ENCODE measurements around the gene GRK6.

GRK6 gene

GRCh38 chr5:177403792-177404640 lies 22.5 kb upstream of the GRK6 start (continued):
- TF ChIP-seq ZNF518A (tag by site-specific recombination; conservative IDR thresholded peaks at IDR 0.05; ENCODE audit: low read depth) (no peak; the same call in 1 of the 2 replicates), ZEB2 (tag by site-specific recombination; IDR thresholded peaks at IDR 0.05) (peak; percentile 82), ZSCAN30 (tag by site-specific recombination; IDR thresholded peaks at IDR 0.05) (peak; percentile 86), PRDM6 (tag by site-specific recombination; IDR thresholded peaks at IDR 0.05) (0 out of 2 replicates have a peak, but pooled peaks have one; percentile 26), ZNF514 (tag by site-specific recombination; IDR thresholded peaks at IDR 0.05) (no peak), ZBTB26 (tag by site-specific recombination; optimal IDR thresholded peaks at IDR 0.05) (peak; percentile 84), ZNF423 (tag by site-specific recombination; IDR thresholded peaks at IDR 0.05) (peak; percentile 95), YY1 (tag by site-specific recombination; IDR thresholded peaks at IDR 0.05) (peak; percentile 64), ZNF350 (tag by site-specific recombination; IDR thresholded peaks at IDR 0.05) (no peak; the same call in 1 of the 2 replicates), ZBTB1 (tag by site-specific recombination; IDR thresholded peaks at IDR 0.05) (no peak), ZNF600 (tag by site-specific recombination; IDR thresholded peaks at IDR 0.05) (no peak), ZNF639 (tag by site-specific recombination; IDR thresholded peaks at IDR 0.05) (0 out of 2 replicates have a peak, but pooled peaks have one; percentile 42), ZNF148 (tag by site-specific recombination; IDR thresholded peaks at IDR 0.05; ENCODE audit: borderline replicate concordance) (0 out of 2 replicates have a peak, but pooled peaks have one; percentile 43), ZFP37 (tag by site-specific recombination; IDR thresholded peaks at IDR 0.05) (peak; percentile 63; the same call in 1 of the 2 replicates), ZNF747 (tag by site-specific recombination; IDR thresholded peaks at IDR 0.05) (no peak), ZNF501 (tag by site-specific recombination; IDR thresholded peaks at IDR 0.05) (peak; percentile 66; the same call in 1 of the 2 replicates), AEBP2 (tag by site-specific recombination; IDR thresholded peaks at IDR 0.05; ENCODE audit: borderline replicate concordance) (no peak), TCF7L2 (IDR thresholded peaks at IDR 0.05; ENCODE audit: borderline replicate concordance, low read depth, low read length) (no peak), ZNF561 (tag by site-specific recombination; IDR thresholded peaks at IDR 0.05; ENCODE audit: borderline replicate concordance) (peak; percentile 97), ZNF555 (tag by site-specific recombination; conservative IDR thresholded peaks at IDR 0.05) (no peak), ZFP41 (tag by site-specific recombination; IDR thresholded peaks at IDR 0.05; ENCODE audit: borderline replicate concordance) (no peak), ZNF302 (tag by site-specific recombination; IDR thresholded peaks at IDR 0.05; ENCODE audit: low read depth) (no peak)
